A549 (cell line): Measurements from ENCODE around the gene KCNB1. TPM values are rescaled to one million over a fixed set of nuclear protein-coding genes. Genes with fewer than 3 reads are reported as not detected.

ENCODE experiments used
- ATAC-seq, 2 experiments: fragments of 200-7000 bp in 1 of 2; fragments of >200 bp in 1 of 2; cut with Nextera tagmentation in 1 of 2; cut with Tn5 transposase in 1 of 2; 3 replicates each; pipeline versions ENCODE4 v1.8.0 to v1.9.1; 2018 to 2020; ENCODE audit warnings: mild to moderate bottlenecking in 1 of 2, moderate library complexity in 1 of 2
- CTCF ChIA-PET: fragments of 300-600 bp; sonication (Branson Sonifier 250); formaldehyde crosslinking; extraction: SDS; loops from one replicate; lab custom pipeline; 2021; ENCODE audit warnings: antibody characterized with exemption, inconsistent platforms; lab: Yijun Ruan, JAX
- POLR2A ChIA-PET: fragments of 350-600 bp; formaldehyde crosslinking; extraction: SDS; loops from one replicate; lab custom pipeline; 2021; ENCODE audit warnings: antibody characterized with exemption, inconsistent platforms; lab: Yijun Ruan, JAX
- DNase-seq, 2 experiments: peaks; one replicate each; pipeline versions ENCODE4 v3.0.0 to v3.0.0-alpha.2; 2011 to 2016; ENCODE audit warnings: low read depth in 1 of 2, low spot score in 1 of 2
- FAIRE-seq: peaks from 2 replicates; lab custom pipeline; 2011; peaks lifted over from hg19 to GRCh38; lab: Jason Lieb, UNC
- H3K27ac ChIP-seq, 2 experiments: fragments of >200 bp; sonication (Bioruptor Twin); formaldehyde crosslinking; 3 replicates each; pipeline ENCODE4 v1.5.1; 2016 to 2017
- H3K4me1 ChIP-seq: fragments of >200 bp; sonication (Bioruptor Twin); formaldehyde crosslinking; 3 replicates; pipeline ENCODE4 v1.6.1; 2016
- H3K4me2 ChIP-seq: fragments of >200 bp; sonication (Bioruptor Twin); formaldehyde crosslinking; 3 replicates; pipeline ENCODE4 v1.6.1; 2016
- H3K4me3 ChIP-seq: fragments of >200 bp; sonication (Bioruptor Twin); formaldehyde crosslinking; 3 replicates; pipeline ENCODE4 v1.5.1; 2016
- H3K9me3 ChIP-seq: fragments of >200 bp; sonication (Bioruptor Twin); formaldehyde crosslinking; 3 replicates; pipeline ENCODE4 v1.6.1; 2016
- CBX2 ChIP-seq: fragments of 200-600 bp; sonication (generic); IDR thresholded peaks from 2 replicates; pipeline ENCODE4 v1.6.1; 2016; ENCODE audit warnings: low read depth, mild to moderate bottlenecking, borderline replicate concordance
- CBX8 ChIP-seq: fragments of 200-600 bp; sonication (generic); IDR thresholded peaks from 2 replicates; pipeline ENCODE4 v1.6.1; 2016
- CHD2 ChIP-seq: fragments of 150-350 bp; IDR thresholded peaks from 2 replicates; pipeline ENCODE4 v1.6.1; 2014; ENCODE audit warnings: low read length; ENCODE audit not compliant: partially characterized antibody
- EHF ChIP-seq: fragments of 250-450 bp; sonication (Bioruptor Pico); IDR thresholded peaks from 2 replicates; pipeline ENCODE4 v1.5.0; 2020; ENCODE audit warnings: mild to moderate bottlenecking
- FOSB ChIP-seq: fragments of 250-450 bp; sonication (Bioruptor Pico); IDR thresholded peaks from 2 replicates; pipeline ENCODE4 v1.5.0; 2020; ENCODE audit warnings: mild to moderate bottlenecking, moderate library complexity
- HES2 ChIP-seq: fragments of >200 bp; sonication (Bioruptor Twin); formaldehyde crosslinking; IDR thresholded peaks from 2 replicates; pipeline ENCODE4 v1.6.1; 2016
- HMGXB4 ChIP-seq: fragments of 250-450 bp; sonication (Bioruptor Pico); IDR thresholded peaks from 2 replicates; pipeline ENCODE4 v1.5.0; 2021; ENCODE audit warnings: mild to moderate bottlenecking, moderate library complexity, borderline replicate concordance
- HOXA7 ChIP-seq: fragments of 250-450 bp; sonication (Bioruptor Pico); IDR thresholded peaks from 2 replicates; pipeline ENCODE4 v1.5.0; 2020; ENCODE audit warnings: mild to moderate bottlenecking, moderate library complexity
- HOXB13 ChIP-seq: fragments of 250-450 bp; sonication (Bioruptor Pico); IDR thresholded peaks from 2 replicates; pipeline ENCODE4 v1.5.0; 2020; ENCODE audit warnings: low read depth, mild to moderate bottlenecking, moderate library complexity
- HOXB5 ChIP-seq: fragments of 250-450 bp; sonication (Bioruptor Pico); IDR thresholded peaks from 2 replicates; pipeline ENCODE4 v1.5.0; 2020; ENCODE audit warnings: mild to moderate bottlenecking, moderate library complexity
- KDM5A ChIP-seq: fragments of 200-600 bp; sonication (generic); IDR thresholded peaks from 2 replicates; pipeline ENCODE4 v1.6.1; 2016; ENCODE audit warnings: antibody characterized with exemption, mild to moderate bottlenecking
- MYC ChIP-seq: IDR thresholded peaks from 2 replicates; pipeline ENCODE4 v1.6.1; 2012; ENCODE audit warnings: mild to moderate bottlenecking, inconsistent platforms, low read length, improper control_type of control experiment, borderline replicate concordance
- NFE2L2 ChIP-seq: fragments of 150-350 bp; conservative IDR thresholded peaks from 2 replicates; pipeline ENCODE4 v1.6.1; 2014; ENCODE audit warnings: low read length
- NPAS2 ChIP-seq: fragments of 250-450 bp; sonication (Bioruptor Pico); IDR thresholded peaks from 2 replicates; pipeline ENCODE4 v1.8.0; 2022; ENCODE audit warnings: mild to moderate bottlenecking, moderate library complexity, borderline replicate concordance
- NR3C1 ChIP-seq: fragments of >200 bp; sonication (Bioruptor Twin); formaldehyde crosslinking; IDR thresholded peaks from 3 replicates; pipeline ENCODE4 v1.6.1; 2017
- PBX3 ChIP-seq: IDR thresholded peaks from 2 replicates; pipeline ENCODE4 v1.6.1; 2012
- PHF8 ChIP-seq: fragments of 200-600 bp; sonication (generic); IDR thresholded peaks from 2 replicates; pipeline ENCODE4 v1.6.1; 2016; ENCODE audit warnings: low read depth, mild to moderate bottlenecking, antibody characterized with exemption, moderate library complexity, borderline replicate concordance
- POLR2A ChIP-seq: IDR thresholded peaks from 2 replicates; pipeline ENCODE4 v1.6.1; 2012; ENCODE audit warnings: mild to moderate bottlenecking, low read length
- REST ChIP-seq: fragments of 200-600 bp; sonication (generic); IDR thresholded peaks from 2 replicates; pipeline ENCODE4 v1.6.1; 2016; ENCODE audit warnings: antibody characterized with exemption, mild to moderate bottlenecking, moderate library complexity
- RFX5 ChIP-seq: fragments of 450-650 bp; IDR thresholded peaks from 2 replicates; pipeline ENCODE4 v1.7.1; 2014; ENCODE audit warnings: antibody characterized with exemption, mild to moderate bottlenecking, moderate library complexity
- SMC3 ChIP-seq: fragments of >200 bp; sonication (Bioruptor Twin); formaldehyde crosslinking; IDR thresholded peaks from 3 replicates; pipeline ENCODE4 v1.6.1; 2018; ENCODE audit warnings: inconsistent platforms
- ZC3H11A ChIP-seq: fragments of 450-650 bp; IDR thresholded peaks from 2 replicates; pipeline ENCODE4 v1.6.1; 2014; ENCODE audit warnings: antibody characterized with exemption, mild to moderate bottlenecking
- ZFP36 ChIP-seq: fragments of 450-650 bp; IDR thresholded peaks from 2 replicates; pipeline ENCODE4 v1.6.1; 2014; ENCODE audit warnings: borderline replicate concordance; ENCODE audit not compliant: partially characterized antibody
- WGBS: methylation state at CpG from one replicate; pipeline ENCODE4 v1.1.6; 2017; ENCODE audit errors: missing lambda C conversion rate; 5-methylcytosine and 5-hydroxymethylcytosine counted together
- polyA plus RNA-seq, 4 experiments: library from polyadenylated mRNA; depleted of rRNA in 3 of 4; stranded (reverse); fragments of >200 nt; fragmentation: RNase III in 1 of 4; extraction: RNeasy Plus Mini Kit Qiagen cat#74134 plus additional on column Dnase treatment in 1 of 4; gene quantifications; 2 replicates in 3 of 4; 3 replicates in 1 of 4; pipeline ENCODE4 v1.2.3, GENCODE V29; 2011 to 2017

KCNB1 gene
- polyA plus RNA-seq, 2 of the 4 experiments (the other 2 are of a cell fraction) = 0.12 to 0.28 TPM

GRCh38 chr20:49368596-49368995 is 113.9 kb downstream of the KCNB1 start:
- H3K4me1 ChIP-seq = no peaks in the 10 kb centered on the region
- ATAC-seq (no peak), DNase-seq (no peak), FAIRE-seq (no peak)
- CTCF ChIA-PET = interaction anchor here (1.0 to 5.1 kb wide), 3 partner anchors 16 to 107 kb away, joined by 3 to 24 read pairs (median 4); no protein-coding TSS in a partner anchor
- WGBS = 49% methylated on average over 5 of the region's 5 CpGs
- H3K4me2 ChIP-seq = no peak overlapping the region
- H3K9me3 ChIP-seq = no peaks in the 10 kb centered on the region
- TF ChIP-seq REST (no peak), POLR2A (no peak), CBX8 (no peak), EHF (CRISPR knock-in tag) (no peak), HOXB13 (CRISPR knock-in tag) (no peak), CBX2 (no peak), NPAS2 (CRISPR knock-in tag) (no peak), ZC3H11A (no peak), SMC3 (no peak), PHF8 (no peak)
- no peak overlapping the region for H3K4me3 ChIP-seq
- no peak overlapping the region for H3K27ac ChIP-seq
- POLR2A ChIA-PET = no interaction called here

- ChIA-PET POLR2A (no interaction called here), CTCF (interaction anchor here (1.0 to 5.1 kb wide), 6 partner anchors 11 to 117 kb away, joined by 4 to 24 read pairs (median 6); no protein-coding TSS in a partner anchor)
- Histone ChIP-seq H3K4me3 (no peak overlapping the region), H3K27ac (no peak overlapping the region), H3K9me3 (no peaks in the 10 kb centered on the region)
- DNase-seq (no peak), FAIRE-seq (no peak)
- TF ChIP-seq HOXB5 (CRISPR knock-in tag) = no peak
- no peak for TF ChIP-seq NR3C1
- TF ChIP-seq HES2 = no peak
- TF ChIP-seq HOXA7 = no peak
- TF ChIP-seq EHF (CRISPR knock-in tag) = no peak
- no peak for TF ChIP-seq ZFP36
- TF ChIP-seq, all 56 proteins: peak for 0
- Histone ChIP-seq H3K4me1 (no peaks in the 10 kb centered on the region), H3K4me2 (no peak overlapping the region)
- WGBS = 55% methylated on average over 5 of the region's 5 CpGs
- no peak for ATAC-seq
Measured at GRCh38 chr20:49367113-49367512, 115.4 kb downstream of the KCNB1 start.

GRCh38 chr20:49366687-49367086 is 115.8 kb downstream of the KCNB1 start:
- DNase-seq = no peak
- Histone ChIP-seq H3K27ac (no peak overlapping the region), H3K9me3 (no peaks in the 10 kb centered on the region), H3K4me2 (no peak overlapping the region), H3K4me3 (no peak overlapping the region), H3K4me1 (no peaks in the 10 kb centered on the region)
- 47% methylated on average over 1 of the region's 1 CpG for WGBS
- ChIA-PET POLR2A (no interaction called here), CTCF (interaction anchor here (1.0 to 3.4 kb wide), 8 partner anchors 10 to 243 kb away, joined by 4 to 18 read pairs (median 4); no protein-coding TSS in a partner anchor)
- TF ChIP-seq PBX3 = no peak
- TF ChIP-seq NFE2L2 = no peak
- no peak for TF ChIP-seq FOSB (CRISPR knock-in tag)
- TF ChIP-seq KDM5A = no peak
- no peak for TF ChIP-seq POLR2A
- TF ChIP-seq EHF (CRISPR knock-in tag) = no peak
- no peak for TF ChIP-seq RFX5
- no peak for TF ChIP-seq NPAS2 (CRISPR knock-in tag)
- no peak for TF ChIP-seq CHD2
- no peak for TF ChIP-seq MYC
- TF ChIP-seq HMGXB4 (CRISPR knock-in tag) = no peak
- FAIRE-seq = no peak
- no peak for ATAC-seq
